ENCODE results near the gene ADD3. TPM values are rescaled to one million over a fixed set of nuclear protein-coding genes. Genes with fewer than 3 reads are reported as not detected.
A peak's percentile ranks its signal among the peaks of the same experiment; 100 is the strongest.

Gene ADD3
- total RNA-seq, 1 donor from 2014 or later = 94.6 TPM

DNA sequence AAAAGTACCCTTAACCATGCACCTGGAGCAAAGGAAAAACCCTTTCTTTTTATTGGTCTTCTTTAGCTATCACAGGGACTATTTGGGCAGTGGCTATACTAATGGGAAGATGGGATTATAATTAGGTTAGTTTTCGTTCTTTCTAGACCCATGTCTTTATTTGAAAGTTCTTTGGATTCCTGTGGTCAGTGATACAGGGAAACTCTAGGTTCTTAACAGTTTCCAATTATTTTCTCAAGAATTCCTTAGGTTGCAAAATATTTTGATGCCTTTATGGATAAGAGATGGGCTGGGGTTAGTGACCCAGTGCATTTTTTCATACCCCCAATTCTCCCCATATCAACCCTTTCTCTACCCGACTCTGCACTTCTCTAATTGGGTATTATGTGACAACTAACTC is 49.0 kb downstream of the ADD3 start:
- Histone ChIP-seq H3K27me3 (ENCODE audit: low read depth) (no peaks in the 10 kb centered on the region), H3K27ac (no peak overlapping the region), H3K36me3 (no peaks in the 10 kb centered on the region), H3K9me3 (no peaks in the 10 kb centered on the region), H3K4me3 (no peak overlapping the region), H3K4me1 (peaks cover 54% of the 10 kb centered on the region)
- no peak for TF ChIP-seq CTCF (IDR thresholded peaks at IDR 0.05)
- intact Hi-C loops (cut with DNase I) = no loop called here
- ATAC-seq = no peak
- no peak for DNase-seq

DNA sequence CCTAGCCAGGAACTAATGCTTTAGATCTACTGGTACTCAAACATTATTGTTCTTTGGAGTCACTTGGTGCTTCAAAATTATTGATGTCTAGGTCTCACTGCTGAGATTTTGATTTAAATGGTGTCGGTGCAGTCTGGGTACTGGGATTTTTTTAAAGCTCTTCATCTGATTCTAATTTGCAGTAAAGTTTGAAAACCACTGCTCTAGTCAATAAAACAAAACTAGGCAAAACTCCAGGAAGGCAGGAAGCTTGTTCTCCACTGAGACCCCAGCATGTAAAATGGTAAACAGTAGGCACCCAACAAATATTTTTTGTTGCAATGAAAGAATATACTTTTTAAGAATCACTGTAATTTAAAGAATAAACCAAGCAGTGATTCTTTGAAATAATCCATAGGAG is 49.7 kb downstream of the ADD3 start:
- H3K9me3 ChIP-seq = no peaks in the 10 kb centered on the region
- H3K27me3 ChIP-seq (ENCODE audit: low read depth) = no peaks in the 10 kb centered on the region
- ATAC-seq = no peak
- DNase-seq = no peak
- H3K27ac ChIP-seq = no peak overlapping the region
- TF ChIP-seq CTCF (IDR thresholded peaks at IDR 0.05) = no peak
- H3K36me3 ChIP-seq = no peaks in the 10 kb centered on the region
- intact Hi-C loops (cut with DNase I) = no loop called here
- peaks cover 54% of the 10 kb centered on the region for H3K4me1 ChIP-seq
- H3K4me3 ChIP-seq = no peak overlapping the region

DNA sequence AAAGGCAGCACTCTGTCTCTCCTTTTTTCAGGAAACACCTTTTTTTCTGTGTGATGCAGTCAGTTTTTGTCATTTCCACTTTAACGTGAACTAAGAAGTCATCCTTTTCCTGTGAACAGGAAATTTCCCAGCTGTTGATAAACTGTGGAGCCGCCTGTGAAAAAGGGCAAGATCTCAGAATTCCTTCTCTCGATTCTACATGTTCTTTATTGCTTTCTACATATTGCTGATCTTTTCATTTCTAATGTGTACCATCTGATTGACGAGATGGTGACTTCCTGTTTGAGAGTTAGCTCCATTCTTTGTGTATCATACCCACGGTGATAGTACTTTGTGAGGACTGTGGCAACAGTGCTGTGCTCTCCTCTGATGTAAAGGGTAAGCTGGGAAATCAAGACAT is 50.4 kb downstream of the ADD3 start:
- Histone ChIP-seq H3K4me3 (no peak overlapping the region), H3K27ac (peak overlapping the region; percentile 42)

GRCh38 chr10:110059925-110060324 is 52.1 kb downstream of the ADD3 start:
- no peak overlapping the region for H3K27ac ChIP-seq
- no peaks in the 10 kb centered on the region for H3K27me3 ChIP-seq (ENCODE audit: low read depth)
- H3K4me3 ChIP-seq = no peak overlapping the region
- intact Hi-C loops (cut with DNase I) = no loop called here
- peaks cover 49% of the 10 kb centered on the region for H3K4me1 ChIP-seq
- no peaks in the 10 kb centered on the region for H3K9me3 ChIP-seq
- DNase-seq = no peak
- TF ChIP-seq CTCF (IDR thresholded peaks at IDR 0.05) = no peak
- H3K36me3 ChIP-seq = no peaks in the 10 kb centered on the region
- peak; percentile 39 to 41 for ATAC-seq

More for the DNA sequence above, 50.4 kb downstream of the ADD3 start:
- ATAC-seq (no peak), DNase-seq (no peak)
- intact Hi-C loops (cut with DNase I) = no loop called here
- TF ChIP-seq CTCF (IDR thresholded peaks at IDR 0.05) = no peak
- no peaks in the 10 kb centered on the region for H3K9me3 ChIP-seq
- H3K36me3 ChIP-seq = no peaks in the 10 kb centered on the region
- peaks cover 49% of the 10 kb centered on the region for H3K4me1 ChIP-seq
- H3K27me3 ChIP-seq (ENCODE audit: low read depth) = no peaks in the 10 kb centered on the region

DNA sequence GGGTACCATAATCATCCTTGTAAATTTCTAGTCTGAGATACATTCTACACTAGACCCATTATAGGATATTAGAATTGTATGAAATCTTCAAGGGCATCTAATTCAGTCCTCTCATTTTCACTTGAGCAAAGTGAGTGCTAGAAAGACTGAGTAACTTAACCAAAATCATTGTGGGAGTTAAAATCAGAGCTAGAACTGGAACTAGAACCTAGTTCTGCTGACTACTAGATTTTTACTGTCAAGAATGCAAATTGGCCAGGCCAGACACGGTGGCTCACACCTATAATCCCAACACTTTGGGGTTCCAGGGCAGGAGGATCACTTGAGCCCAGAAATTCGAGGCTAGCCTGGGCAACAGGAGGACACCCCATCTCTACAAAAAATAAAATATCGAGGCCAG is 53.9 kb downstream of the ADD3 start:
- no peak for DNase-seq
- ATAC-seq = no peak
- H3K36me3 ChIP-seq = no peaks in the 10 kb centered on the region
- TF ChIP-seq CTCF (IDR thresholded peaks at IDR 0.05) = no peak
- H3K27me3 ChIP-seq (ENCODE audit: low read depth) = no peaks in the 10 kb centered on the region
- no peak overlapping the region for H3K27ac ChIP-seq
- H3K4me3 ChIP-seq = no peak overlapping the region
- no peaks in the 10 kb centered on the region for H3K9me3 ChIP-seq
- peaks cover 47% of the 10 kb centered on the region for H3K4me1 ChIP-seq
- intact Hi-C loops (cut with DNase I) = no loop called here

- DNase-seq (no peak), ATAC-seq (no peak)
- TF ChIP-seq CTCF (IDR thresholded peaks at IDR 0.05) = no peak
- Histone ChIP-seq H3K27ac (no peak overlapping the region), H3K36me3 (no peaks in the 10 kb centered on the region), H3K4me3 (no peak overlapping the region), H3K9me3 (no peaks in the 10 kb centered on the region), H3K27me3 (ENCODE audit: low read depth) (no peaks in the 10 kb centered on the region), H3K4me1 (peaks cover 44% of the 10 kb centered on the region)
- intact Hi-C loops (cut with DNase I) = no loop called here
Measured at GRCh38 chr10:110065269-110065668, 57.5 kb downstream of the ADD3 start.

All from lower lobe of right lung (tissue), 2 donors.